Activated naive CD8-positive, alpha-beta T cell treated with anti-CD3 and anti-CD28 coated beads for 36 hours (primary cell): ENCODE results near the gene TM4SF1. TPM values are rescaled to one million over a fixed set of nuclear protein-coding genes. Genes with fewer than 3 reads are reported as not detected.
"Not testable (repeated sequence)": the region's sequence is repeated elsewhere in the genome, so short reads cannot be mapped to it uniquely, and the experiment has no call there.

Experiments
- DNase-seq: peaks from one replicate; pipeline ENCODE4 v3.0.0; 2021
- H3K27ac Mint-ChIP-seq: one replicate; pipeline ENCODE4 v1.8.0; 2022; ENCODE audit warnings: mild to moderate bottlenecking, moderate library complexity, mixed read lengths
- H3K27me3 Mint-ChIP-seq: one replicate; pipeline ENCODE4 v1.8.0; 2022; ENCODE audit warnings: mild to moderate bottlenecking, mixed read lengths
- H3K36me3 Mint-ChIP-seq: one replicate; pipeline ENCODE4 v1.8.0; 2021; ENCODE audit warnings: mild to moderate bottlenecking, mixed read lengths
- H3K4me1 Mint-ChIP-seq: one replicate; pipeline ENCODE4 v1.8.0; 2021; ENCODE audit warnings: mixed read lengths
- H3K4me3 Mint-ChIP-seq: one replicate; pipeline ENCODE4 v1.8.0; 2022; ENCODE audit warnings: mild to moderate bottlenecking, moderate library complexity, mixed read lengths
- H3K9me3 Mint-ChIP-seq: one replicate; pipeline ENCODE4 v1.8.0; 2022; ENCODE audit warnings: mixed read lengths
- total RNA-seq, 2 experiments: library from RNA; stranded (reverse); gene quantifications; one replicate each; pipeline ENCODE4 v1.2.3, GENCODE V29; 2021

TM4SF1 gene
- total RNA-seq, 2 experiments from 2014 or later = not detected

DNA sequence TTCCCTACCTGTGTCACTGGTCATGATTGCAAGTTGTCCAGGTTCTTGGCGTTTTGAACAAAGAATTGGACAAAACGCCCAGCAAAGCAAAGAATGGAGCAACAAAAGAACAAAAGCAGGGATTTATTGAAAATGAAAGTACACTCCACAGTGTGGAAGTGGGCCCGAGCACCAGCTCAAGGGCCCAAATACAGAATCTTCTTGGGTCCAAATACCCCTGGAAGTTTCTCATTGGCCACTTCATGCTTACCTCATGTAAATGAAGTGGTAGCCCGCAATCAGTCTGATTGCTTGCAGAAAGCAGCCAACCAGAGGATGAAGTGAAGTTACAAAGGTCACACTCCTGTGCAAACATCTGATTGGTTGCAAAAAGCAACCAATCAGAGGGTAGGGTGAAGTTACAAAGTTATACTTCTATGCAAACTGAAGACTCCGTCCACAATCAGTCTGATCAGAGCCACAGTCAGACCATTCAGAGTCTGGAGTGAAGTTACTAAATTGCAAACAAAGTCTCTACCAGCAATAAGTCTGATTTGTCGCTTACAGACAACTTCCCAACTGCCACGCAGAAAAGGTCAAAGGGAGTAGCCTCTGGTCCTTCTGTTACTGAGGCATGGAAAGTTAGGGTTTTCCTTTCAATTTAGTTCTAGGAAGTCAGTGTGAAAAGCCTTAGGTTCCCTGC is 8.3 kb upstream of the TM4SF1 start:
- DNase-seq = no peak
- Mint-ChIP-seq H3K27ac (no peak overlapping the region), H3K36me3 (no peaks in the 10 kb centered on the region), H3K27me3 (peaks cover 3% of the 10 kb centered on the region), H3K4me3 (no peak overlapping the region), H3K4me1 (no peaks in the 10 kb centered on the region), H3K9me3 (no peaks in the 10 kb centered on the region)

DNA sequence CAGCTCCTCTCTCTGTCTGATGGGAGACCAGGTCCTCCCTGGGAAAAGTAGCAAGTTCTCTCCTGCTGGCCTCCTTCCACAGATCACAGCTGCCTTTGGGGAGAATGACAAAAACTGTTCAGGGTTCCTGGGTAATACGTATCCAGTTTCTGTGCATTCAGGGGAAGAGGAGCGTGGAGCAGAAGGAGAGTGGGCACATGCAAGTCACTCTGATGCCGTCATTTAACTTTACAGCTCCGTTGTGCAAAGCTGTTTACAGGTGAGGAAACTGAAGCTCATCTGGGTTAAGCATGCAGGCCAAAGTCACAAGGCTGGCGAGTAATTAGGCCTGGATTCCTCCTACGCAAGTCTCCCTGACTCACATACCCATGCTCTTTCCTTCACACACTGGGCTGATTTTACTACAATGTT is 7.5 kb upstream of the TM4SF1 start:
- Mint-ChIP-seq H3K4me3 (no peak overlapping the region), H3K27ac (no peak overlapping the region), H3K9me3 (no peaks in the 10 kb centered on the region), H3K27me3 (peaks cover 3% of the 10 kb centered on the region), H3K4me1 (no peaks in the 10 kb centered on the region), H3K36me3 (no peaks in the 10 kb centered on the region)
- DNase-seq = no peak

DNA sequence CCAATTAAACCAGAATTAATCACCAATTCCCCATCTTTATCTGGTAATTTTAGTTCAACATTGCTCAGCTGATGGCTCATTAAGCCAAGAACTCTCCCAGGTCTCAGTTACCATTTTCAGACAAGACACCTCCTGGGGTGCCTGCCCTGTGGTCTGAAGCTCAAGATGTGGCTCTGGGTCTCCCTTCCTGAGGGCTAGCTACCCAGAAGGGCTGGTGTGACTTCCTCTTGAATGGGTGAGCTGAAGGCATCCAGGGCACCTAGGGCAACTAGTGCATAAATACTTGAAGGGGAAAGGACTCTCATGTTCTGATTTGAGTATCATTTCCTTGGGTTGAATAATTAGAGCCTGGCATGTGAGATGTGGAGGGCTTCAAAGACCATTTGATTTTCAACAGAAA is 6.7 kb upstream of the TM4SF1 start:
- no peak overlapping the region for H3K27ac Mint-ChIP-seq
- peaks cover 3% of the 10 kb centered on the region for H3K27me3 Mint-ChIP-seq
- H3K4me1 Mint-ChIP-seq = no peaks in the 10 kb centered on the region
- no peak for DNase-seq
- no peaks in the 10 kb centered on the region for H3K9me3 Mint-ChIP-seq
- H3K36me3 Mint-ChIP-seq = no peaks in the 10 kb centered on the region
- no peak overlapping the region for H3K4me3 Mint-ChIP-seq

DNA sequence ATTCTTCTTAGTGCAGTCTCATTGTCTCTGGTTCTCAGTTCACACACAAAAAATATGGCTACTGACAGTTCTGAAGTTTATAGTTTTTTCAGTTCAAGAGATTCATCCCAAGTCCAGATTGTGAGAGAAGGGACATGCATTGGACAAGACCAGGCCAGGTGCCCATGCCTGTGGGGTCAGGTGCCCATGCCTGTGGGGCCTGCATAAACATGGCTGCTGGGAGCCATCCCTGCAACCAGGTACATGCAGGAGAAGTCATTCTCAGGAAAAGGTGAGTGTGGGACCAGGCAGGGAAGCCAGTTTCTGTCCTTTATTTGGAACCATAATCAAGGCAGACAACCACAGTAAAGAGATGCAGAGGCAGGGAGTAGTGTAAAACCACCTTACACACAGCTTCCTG is 6.3 kb upstream of the TM4SF1 start:
- Mint-ChIP-seq H3K36me3 (no peaks in the 10 kb centered on the region), H3K4me3 (no peak overlapping the region), H3K4me1 (no peaks in the 10 kb centered on the region), H3K9me3 (no peaks in the 10 kb centered on the region), H3K27ac (no peak overlapping the region), H3K27me3 (peaks cover 3% of the 10 kb centered on the region)
- no peak for DNase-seq

DNA sequence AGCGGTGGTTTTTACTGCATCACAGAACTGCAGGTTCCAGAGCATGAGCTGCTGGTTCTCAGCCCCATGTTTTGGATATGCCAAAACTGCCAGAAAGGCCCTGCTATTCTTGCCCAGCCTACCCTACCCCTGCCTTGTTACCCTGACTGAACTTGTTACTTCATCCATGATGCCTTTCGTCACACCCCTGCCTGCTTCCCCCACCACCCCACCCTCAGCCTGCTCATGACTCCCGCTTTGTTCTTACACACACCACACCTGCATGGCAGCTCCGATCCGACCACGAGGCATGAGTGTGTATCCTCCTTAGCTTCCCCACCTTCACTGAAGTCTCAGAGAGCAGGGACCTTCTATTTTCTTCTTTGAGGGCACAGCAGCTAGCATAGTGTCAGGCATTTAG is 5.1 kb upstream of the TM4SF1 start:
- H3K4me1 Mint-ChIP-seq = no peaks in the 10 kb centered on the region
- no peak overlapping the region for H3K27ac Mint-ChIP-seq

DNA sequence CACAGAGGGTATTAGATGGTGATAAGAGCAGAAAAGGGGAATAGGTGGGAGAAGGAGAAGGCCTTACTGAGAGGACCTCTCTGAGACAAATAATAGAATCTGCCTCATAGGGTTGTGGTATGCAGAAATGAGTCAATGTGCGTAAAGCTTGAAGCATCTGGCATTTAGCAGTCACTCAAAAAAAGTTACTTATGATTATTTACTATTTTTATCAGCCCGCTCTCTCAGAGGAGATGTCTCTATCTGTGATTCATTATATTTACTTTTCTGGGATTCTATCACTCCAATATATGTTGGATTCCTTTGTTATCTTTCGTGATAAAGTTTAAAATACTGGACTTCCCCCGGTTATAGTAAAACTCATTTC is 4.6 kb upstream of the TM4SF1 start:
- H3K27ac Mint-ChIP-seq = no peak overlapping the region
- H3K4me1 Mint-ChIP-seq = no peaks in the 10 kb centered on the region
- no peaks in the 10 kb centered on the region for H3K9me3 Mint-ChIP-seq
- peaks cover 3% of the 10 kb centered on the region for H3K27me3 Mint-ChIP-seq
- no peaks in the 10 kb centered on the region for H3K36me3 Mint-ChIP-seq
- H3K4me3 Mint-ChIP-seq = no peak overlapping the region
- no peak for DNase-seq

More for the DNA sequence above, 5.1 kb upstream of the TM4SF1 start:
- H3K36me3 Mint-ChIP-seq = no peaks in the 10 kb centered on the region
- H3K9me3 Mint-ChIP-seq = no peaks in the 10 kb centered on the region
- H3K27me3 Mint-ChIP-seq = peaks cover 3% of the 10 kb centered on the region
- no peak for DNase-seq
- H3K4me3 Mint-ChIP-seq = no peak overlapping the region

DNA sequence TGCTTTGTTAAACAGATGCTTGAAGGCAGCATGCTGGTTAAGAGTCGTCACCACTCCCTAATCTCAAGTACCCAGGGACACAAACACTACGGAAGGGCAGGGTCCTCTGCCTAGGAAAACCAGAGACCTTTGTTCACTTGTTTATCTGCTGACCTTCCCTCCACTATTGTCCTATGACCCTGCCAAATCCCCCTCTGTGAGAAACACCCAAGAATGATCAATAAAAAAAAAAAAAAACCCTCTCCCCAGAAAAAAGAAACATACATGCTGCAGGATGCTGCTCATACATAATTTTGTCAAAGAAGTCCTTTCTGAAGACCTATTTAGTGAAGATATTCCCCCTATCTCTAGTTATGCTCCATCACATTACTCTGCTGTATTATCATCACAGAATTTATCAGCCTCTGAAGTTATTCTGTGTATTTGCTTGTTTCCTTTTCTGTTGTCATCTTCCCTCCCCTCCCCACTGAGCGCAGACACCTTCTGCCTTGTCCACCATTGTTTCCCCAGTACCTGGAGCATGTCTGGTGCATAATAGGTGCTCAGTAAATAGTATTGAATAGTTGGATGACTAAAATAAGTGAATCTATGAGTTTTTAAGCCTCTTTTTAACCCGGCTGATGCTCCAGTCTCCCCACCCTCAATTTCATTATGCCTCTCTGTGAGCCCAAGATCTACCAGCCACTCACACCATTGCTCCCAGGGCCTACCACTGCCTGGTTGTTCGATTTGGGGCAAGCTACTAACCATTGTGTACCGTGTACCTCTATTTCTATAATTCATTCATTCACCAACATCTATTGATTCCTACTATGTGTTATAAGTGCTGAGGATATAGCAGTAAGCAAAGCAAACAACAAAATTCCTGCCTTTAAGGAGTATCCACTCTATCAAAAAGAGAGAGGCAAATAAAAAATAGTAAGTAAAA is 4.0 kb upstream of the TM4SF1 start:
- Mint-ChIP-seq H3K27ac (no peak overlapping the region), H3K4me3 (no peak overlapping the region), H3K9me3 (no peaks in the 10 kb centered on the region), H3K4me1 (peaks cover 2% of the 10 kb centered on the region), H3K36me3 (no peaks in the 10 kb centered on the region), H3K27me3 (peaks cover 5% of the 10 kb centered on the region)
- DNase-seq = no peak

DNA sequence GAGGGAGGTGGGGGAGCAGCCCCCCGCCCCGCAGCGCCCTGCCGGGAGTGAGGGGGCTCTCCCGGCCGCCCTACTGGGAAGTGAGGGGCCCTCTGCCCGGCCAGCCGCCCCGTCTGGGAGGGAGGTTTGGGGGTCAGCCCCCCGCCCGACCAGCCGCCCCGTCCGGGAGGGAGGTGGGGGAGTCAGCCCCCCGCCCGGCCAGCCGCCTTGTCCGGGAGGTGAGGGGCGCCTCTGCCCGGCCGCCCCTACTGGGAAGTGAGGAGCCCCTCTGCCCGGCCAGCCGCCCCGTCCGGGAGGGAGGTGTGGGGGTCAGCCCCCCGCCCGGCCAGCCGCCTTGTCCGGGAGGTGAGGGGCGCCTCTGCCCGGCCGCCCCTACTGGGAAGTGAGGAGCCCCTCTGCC is 2.8 kb upstream of the TM4SF1 start:
- not testable (repeated sequence) for H3K4me1 Mint-ChIP-seq, H3K4me3 Mint-ChIP-seq, H3K27ac Mint-ChIP-seq, DNase-seq, H3K9me3 Mint-ChIP-seq, H3K36me3 Mint-ChIP-seq
- peaks cover 12% of the 10 kb centered on the region for H3K27me3 Mint-ChIP-seq

DNA sequence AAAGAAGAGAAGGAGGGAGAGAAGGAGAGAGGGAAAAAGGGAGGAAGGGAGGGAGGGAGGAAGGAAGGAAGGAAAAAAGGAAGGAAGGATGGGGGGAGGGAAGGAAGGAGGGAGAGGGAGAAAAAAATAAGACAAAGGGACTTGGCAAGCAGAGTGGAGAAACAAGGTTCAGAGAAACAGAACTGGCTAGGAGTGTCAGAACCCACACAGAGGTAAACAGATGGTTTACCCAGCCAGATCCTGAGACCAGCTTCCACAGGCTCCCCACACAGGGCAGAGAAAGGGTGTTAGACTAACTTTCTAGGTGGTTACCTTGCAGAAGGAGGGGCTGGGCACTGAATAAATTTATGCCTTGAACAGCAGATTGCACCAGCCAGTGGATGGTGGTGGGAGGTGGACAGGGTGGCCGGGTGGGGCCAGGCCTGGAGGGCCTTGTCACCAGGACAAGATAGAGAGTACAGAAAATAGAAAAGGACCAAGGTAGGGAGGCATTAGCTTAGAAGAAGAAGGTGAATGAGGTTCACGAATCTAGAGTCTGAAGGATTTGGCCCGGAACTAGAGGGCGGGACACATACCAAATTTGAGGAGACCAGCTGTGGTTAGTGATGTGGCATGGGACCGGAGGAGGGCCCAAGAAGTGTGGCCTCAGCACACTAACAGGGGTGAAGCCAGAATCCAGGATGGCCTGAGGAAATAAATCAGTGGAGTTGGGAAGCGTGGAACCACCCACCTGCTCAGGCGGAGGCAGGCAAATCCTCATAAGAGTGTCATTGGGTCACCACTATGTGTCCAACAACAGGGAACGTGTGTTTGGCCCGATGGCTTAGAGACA is 1.2 kb upstream of the TM4SF1 start:
- Mint-ChIP-seq H3K27me3 (peaks cover 12% of the 10 kb centered on the region), H3K4me3 (no peak overlapping the region), H3K36me3 (no peaks in the 10 kb centered on the region)

DNA sequence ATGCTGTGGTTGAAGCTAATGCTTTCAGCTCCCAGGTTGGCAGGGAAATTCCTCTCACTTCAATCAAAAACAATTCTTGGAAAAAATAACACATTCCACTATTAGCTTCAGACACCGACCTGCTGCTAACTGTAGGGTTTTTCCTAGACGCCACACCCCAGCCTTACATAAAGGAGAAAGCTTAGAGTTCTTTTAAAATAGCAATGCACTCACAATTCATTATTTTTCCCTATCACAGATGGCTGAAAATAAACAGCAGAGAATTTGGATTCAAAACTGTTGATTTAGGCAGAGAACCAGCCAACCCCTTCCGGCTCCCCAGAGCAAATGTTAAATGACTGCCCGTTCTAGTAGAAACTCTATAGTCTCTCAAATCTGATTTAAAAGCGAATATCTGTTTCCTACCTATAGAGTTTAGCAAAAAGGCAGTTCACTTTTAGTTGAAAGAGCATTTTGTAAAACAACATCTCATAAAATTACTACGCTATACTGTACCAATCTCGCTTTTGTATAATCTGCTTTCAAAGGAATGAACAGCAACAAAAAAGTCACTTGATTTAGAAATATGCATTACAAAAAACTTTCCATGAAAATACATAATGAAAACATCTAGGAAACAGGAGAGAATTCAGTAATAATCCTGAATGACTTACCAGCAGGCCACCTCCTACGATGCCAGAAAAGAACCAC is 586 bp downstream of the TM4SF1 start:
- peaks cover 15% of the 10 kb centered on the region for H3K27me3 Mint-ChIP-seq
- no peaks in the 10 kb centered on the region for H3K9me3 Mint-ChIP-seq
- peaks cover 2% of the 10 kb centered on the region for H3K4me1 Mint-ChIP-seq
- no peak for DNase-seq
- no peak overlapping the region for H3K27ac Mint-ChIP-seq
- no peaks in the 10 kb centered on the region for H3K36me3 Mint-ChIP-seq
- no peak overlapping the region for H3K4me3 Mint-ChIP-seq

More for the DNA sequence above, 1.2 kb upstream of the TM4SF1 start:
- Mint-ChIP-seq H3K27ac (no peak overlapping the region), H3K9me3 (no peaks in the 10 kb centered on the region), H3K4me1 (peaks cover 2% of the 10 kb centered on the region)
- no peak for DNase-seq

DNA sequence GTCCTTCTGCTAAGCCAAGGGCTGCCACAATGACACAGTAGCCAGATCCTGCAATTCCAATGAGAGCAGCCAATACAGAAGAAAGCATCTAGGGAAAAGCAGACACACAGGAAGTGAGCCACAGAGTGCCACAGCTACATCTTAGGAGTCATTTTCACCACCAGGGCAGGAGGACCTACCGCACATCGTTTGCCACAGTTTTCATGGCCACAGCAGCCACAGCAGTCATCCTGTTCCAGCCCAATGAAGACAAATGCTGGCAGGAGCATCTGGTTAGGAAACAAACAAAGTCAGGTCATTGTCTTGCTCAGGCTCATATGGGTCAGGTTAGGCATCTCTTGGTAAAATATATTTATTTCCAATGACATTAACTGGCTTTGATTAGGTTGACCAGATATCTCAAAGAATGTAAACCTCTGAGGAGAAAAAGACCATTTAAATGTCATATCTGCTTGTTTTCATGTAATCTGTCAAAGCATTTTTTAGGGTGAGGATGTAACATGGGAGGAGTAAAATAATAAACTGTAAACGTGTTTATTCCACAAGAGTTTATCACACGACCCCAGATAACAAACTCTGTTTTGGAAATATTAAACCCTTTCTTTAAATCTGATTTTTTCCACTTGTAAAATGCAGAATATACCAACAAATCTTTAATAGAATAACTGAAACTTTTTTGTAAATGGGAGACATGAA is 1.8 kb downstream of the TM4SF1 start:
- Mint-ChIP-seq H3K9me3 (no peaks in the 10 kb centered on the region), H3K36me3 (no peaks in the 10 kb centered on the region)

DNA sequence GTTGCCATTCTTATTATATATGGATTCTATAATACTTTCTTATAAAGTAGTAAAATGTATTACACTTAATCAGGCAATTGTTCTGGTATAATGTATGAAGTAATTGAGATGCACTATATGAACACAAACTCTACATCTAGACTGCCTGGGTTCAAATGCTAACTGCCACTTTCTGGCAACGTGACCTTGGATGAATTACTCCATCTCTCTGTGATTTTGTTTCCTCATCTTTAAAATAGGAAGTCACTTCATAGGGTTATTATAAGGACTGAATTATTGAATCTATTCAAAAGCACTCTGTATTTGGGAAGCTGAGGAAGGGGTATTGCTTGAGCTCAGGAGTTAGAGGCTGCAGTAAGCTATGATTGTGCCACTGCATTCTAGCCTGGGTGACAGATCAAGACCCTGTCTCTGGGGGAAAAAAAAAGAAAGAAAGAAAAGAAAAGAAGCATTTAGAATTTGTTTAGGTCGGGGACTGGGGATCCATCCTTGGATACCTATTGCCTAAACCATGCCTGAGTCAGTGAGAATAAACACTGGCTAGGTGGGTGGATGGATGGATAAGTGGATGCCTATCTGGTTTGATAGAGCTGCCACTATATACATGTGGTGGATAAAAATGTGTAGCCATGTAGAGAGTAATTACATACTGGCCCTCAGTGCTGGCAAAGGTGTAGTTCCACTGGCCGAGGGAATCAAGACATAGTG is 2.5 kb downstream of the TM4SF1 start:
- DNase-seq = no peak
- no peak overlapping the region for H3K4me3 Mint-ChIP-seq
- no peaks in the 10 kb centered on the region for H3K9me3 Mint-ChIP-seq
- H3K27ac Mint-ChIP-seq = no peak overlapping the region
- peaks cover 21% of the 10 kb centered on the region for H3K27me3 Mint-ChIP-seq
- peaks cover 2% of the 10 kb centered on the region for H3K4me1 Mint-ChIP-seq
- H3K36me3 Mint-ChIP-seq = no peaks in the 10 kb centered on the region

More for the DNA sequence above, 1.8 kb downstream of the TM4SF1 start:
- no peak overlapping the region for H3K4me3 Mint-ChIP-seq
- DNase-seq = no peak
- H3K27me3 Mint-ChIP-seq = peaks cover 21% of the 10 kb centered on the region
- H3K27ac Mint-ChIP-seq = no peak overlapping the region
- H3K4me1 Mint-ChIP-seq = peaks cover 2% of the 10 kb centered on the region

DNA sequence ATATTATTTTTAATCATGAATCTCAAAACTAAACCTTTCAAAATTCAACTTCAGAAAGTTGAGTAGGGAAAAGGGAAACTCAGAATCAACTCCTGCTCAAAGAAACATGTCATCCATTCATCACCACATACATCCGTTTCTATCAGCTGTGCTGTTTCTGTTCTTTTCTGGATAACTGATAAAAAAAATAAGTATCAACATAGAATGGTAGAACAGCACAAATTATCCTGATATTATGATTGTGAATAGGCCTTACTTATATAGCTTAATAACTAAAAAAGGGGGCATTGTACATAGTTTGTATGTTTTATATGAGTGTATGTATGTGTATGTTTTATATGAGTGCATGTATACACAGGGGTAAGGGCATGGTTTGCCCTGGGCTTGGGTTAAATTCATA is 3.1 kb downstream of the TM4SF1 start:
- Mint-ChIP-seq H3K4me1 (peaks cover 2% of the 10 kb centered on the region), H3K27me3 (peaks cover 21% of the 10 kb centered on the region), H3K36me3 (no peaks in the 10 kb centered on the region), H3K27ac (no peak overlapping the region), H3K4me3 (no peak overlapping the region), H3K9me3 (no peaks in the 10 kb centered on the region)
- no peak for DNase-seq
